Stomach (tissue), 4 donors: ENCODE data around the gene ST6GALNAC5.

Experiments
- CTCF ChIP-seq, 7 experiments: fragments of 450-650 bp in 4 of 7; fragments of 200-600 bp in 3 of 7; sonication (generic) in 3 of 7; IDR thresholded peaks; one replicate each; pipeline ENCODE4 v1.5.1; 2016 to 2019; ENCODE audit warnings: antibody characterized with exemption in 7 of 7, control low read depth in 2 of 7, mild to moderate bottlenecking in 1 of 7
- EP300 ChIP-seq: sonication (generic); formaldehyde crosslinking; IDR thresholded peaks from one replicate; pipeline ENCODE4 v1.6.1; 2017; ENCODE audit warnings: antibody characterized with exemption
- POLR2A ChIP-seq, 4 donors: fragments of 450-650 bp; IDR thresholded peaks; one replicate each; pipeline ENCODE4 v1.6.1; 2016; ENCODE audit warnings: antibody characterized with exemption in 4 of 4, control low read depth in 2 of 4, mild to moderate bottlenecking in 1 of 4, moderate library complexity in 1 of 4
- POLR2AphosphoS5 ChIP-seq, 3 donors: sonication (generic); formaldehyde crosslinking; IDR thresholded peaks; one replicate each; pipeline ENCODE4 v1.6.1; 2016; ENCODE audit warnings: antibody characterized with exemption in 3 of 3

GRCh38 chr1:77061162-77061561 is 193.9 kb downstream of the ST6GALNAC5 start:
- TF ChIP-seq CTCF (IDR thresholded peaks at IDR 0.05) = no peak
- TF ChIP-seq POLR2AphosphoS5 (IDR thresholded peaks at IDR 0.05) = no peak
- TF ChIP-seq POLR2A (IDR thresholded peaks at IDR 0.05) = no peak
- TF ChIP-seq EP300 = no peak
